Measurements from ENCODE around the gene P2RY1.
"Not testable (repeated sequence)": the region's sequence is repeated elsewhere in the genome, so short reads cannot be mapped to it uniquely, and the experiment has no call there.

Gene P2RY1

DNA sequence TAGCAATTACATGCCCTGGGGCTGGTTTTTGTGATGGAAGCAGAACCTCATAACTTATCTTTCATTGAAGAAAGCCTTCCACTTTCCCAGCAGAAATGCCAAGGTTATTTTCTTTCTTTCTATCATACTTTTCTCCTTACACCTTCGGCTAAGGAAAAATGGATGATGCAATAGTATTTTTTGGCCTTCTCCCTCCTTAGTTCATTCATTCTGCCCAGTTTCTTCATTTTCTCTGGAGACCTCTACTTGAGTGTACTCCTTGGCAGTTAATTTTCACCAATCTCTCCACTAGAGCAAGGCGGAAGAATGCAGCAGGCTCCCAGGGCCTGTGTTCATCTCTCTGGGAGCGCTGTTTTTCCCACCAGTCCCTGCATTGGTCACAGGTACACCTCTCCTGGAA lies 7.6 kb upstream of the P2RY1 start:
- Histone ChIP-seq H3K36me3 (replicated peaks) (no peaks in the 10 kb centered on the region), H3K4me3 (no peak overlapping the region), H3K9me3 (no peaks in the 10 kb centered on the region), H3K4me1 (no peaks in the 10 kb centered on the region), H3K27me3 (ENCODE audit: low read depth) (no peaks in the 10 kb centered on the region)
- no peak for DNase-seq (ENCODE audit: low spot score in 2 of 2)
- in situ Hi-C loops (cut with MboI; ENCODE audit: low sequenced_read_pairs) = no loop called here

- Histone ChIP-seq H3K9me3 (no peaks in the 10 kb centered on the region), H3K4me3 (no peak overlapping the region), H3K4me1 (no peaks in the 10 kb centered on the region), H3K27me3 (ENCODE audit: low read depth) (no peaks in the 10 kb centered on the region), H3K36me3 (replicated peaks) (no peaks in the 10 kb centered on the region)
- no peak for DNase-seq (ENCODE audit: low spot score in 2 of 2)
- in situ Hi-C loops (cut with MboI; ENCODE audit: low sequenced_read_pairs) = no loop called here
Measured at GRCh38 chr3:152828075-152828840, 6.7 kb upstream of the P2RY1 start.

DNA sequence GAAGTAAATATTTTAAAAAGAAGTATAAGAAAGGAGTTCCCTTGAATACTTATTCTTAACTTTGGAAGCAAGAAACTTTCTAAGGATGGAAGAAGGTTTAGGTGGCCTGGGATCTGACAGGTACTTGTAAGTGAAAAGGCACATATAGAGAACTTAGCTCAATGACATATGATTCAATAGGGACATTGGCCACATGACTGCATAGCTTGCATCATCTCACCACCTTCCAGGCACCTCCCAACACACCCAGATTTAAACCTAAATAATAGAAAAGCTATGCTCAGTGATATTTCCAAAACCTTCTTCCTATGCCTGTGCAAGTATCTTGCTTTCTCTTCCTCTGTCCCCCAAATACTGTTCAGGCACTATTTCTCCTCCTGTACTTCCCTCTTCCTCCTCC lies 4.7 kb upstream of the P2RY1 start:
- DNase-seq (ENCODE audit: low spot score in 2 of 2) = no peak
- Histone ChIP-seq H3K4me3 (no peak overlapping the region), H3K4me1 (peaks cover 4% of the 10 kb centered on the region; the same call in 1 of the 2 replicates), H3K9me3 (no peaks in the 10 kb centered on the region), H3K36me3 (replicated peaks) (no peaks in the 10 kb centered on the region), H3K27me3 (ENCODE audit: low read depth) (no peaks in the 10 kb centered on the region)
- in situ Hi-C loops (cut with MboI; ENCODE audit: low sequenced_read_pairs) = no loop called here

- H3K27me3 ChIP-seq (ENCODE audit: low read depth) = no peaks in the 10 kb centered on the region
- in situ Hi-C loops (cut with MboI; ENCODE audit: low sequenced_read_pairs) = no loop called here
- H3K4me1 ChIP-seq = peaks cover 6% of the 10 kb centered on the region; the same call in 1 of the 2 replicates
- no peaks in the 10 kb centered on the region for H3K9me3 ChIP-seq
- no peak for DNase-seq (ENCODE audit: low spot score in 2 of 2)
- no peak overlapping the region for H3K4me3 ChIP-seq
- no peaks in the 10 kb centered on the region for H3K36me3 ChIP-seq (replicated peaks)
Measured at GRCh38 chr3:152832046-152832445, 2.9 kb upstream of the P2RY1 start.

DNA sequence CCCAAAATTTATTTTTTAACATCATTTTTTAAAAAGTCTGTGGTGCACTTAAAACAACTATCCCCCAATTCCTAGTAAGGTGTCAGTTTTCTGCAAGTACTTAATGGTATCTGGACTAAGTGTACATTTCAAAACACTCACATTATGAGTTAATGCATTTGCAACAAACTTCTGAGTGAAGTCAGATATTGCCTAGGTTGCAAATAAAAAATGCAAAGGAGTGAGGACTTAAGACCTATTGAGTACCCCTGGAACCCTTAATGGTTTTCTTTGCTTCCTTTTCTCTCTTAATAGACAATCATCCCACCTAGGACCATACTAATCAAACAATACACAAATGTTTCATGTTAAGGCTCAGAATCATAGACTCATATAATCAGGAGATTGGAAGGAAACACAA lies 1.8 kb upstream of the P2RY1 start:
- Histone ChIP-seq H3K9me3 (no peaks in the 10 kb centered on the region), H3K4me3 (no peak overlapping the region), H3K4me1 (peaks cover 7% of the 10 kb centered on the region; the same call in 1 of the 2 replicates), H3K27me3 (ENCODE audit: low read depth) (no peaks in the 10 kb centered on the region), H3K36me3 (replicated peaks) (no peaks in the 10 kb centered on the region)
- in situ Hi-C loops (cut with MboI; ENCODE audit: low sequenced_read_pairs) = no loop called here
- DNase-seq (ENCODE audit: low spot score in 2 of 2) = no peak

DNA sequence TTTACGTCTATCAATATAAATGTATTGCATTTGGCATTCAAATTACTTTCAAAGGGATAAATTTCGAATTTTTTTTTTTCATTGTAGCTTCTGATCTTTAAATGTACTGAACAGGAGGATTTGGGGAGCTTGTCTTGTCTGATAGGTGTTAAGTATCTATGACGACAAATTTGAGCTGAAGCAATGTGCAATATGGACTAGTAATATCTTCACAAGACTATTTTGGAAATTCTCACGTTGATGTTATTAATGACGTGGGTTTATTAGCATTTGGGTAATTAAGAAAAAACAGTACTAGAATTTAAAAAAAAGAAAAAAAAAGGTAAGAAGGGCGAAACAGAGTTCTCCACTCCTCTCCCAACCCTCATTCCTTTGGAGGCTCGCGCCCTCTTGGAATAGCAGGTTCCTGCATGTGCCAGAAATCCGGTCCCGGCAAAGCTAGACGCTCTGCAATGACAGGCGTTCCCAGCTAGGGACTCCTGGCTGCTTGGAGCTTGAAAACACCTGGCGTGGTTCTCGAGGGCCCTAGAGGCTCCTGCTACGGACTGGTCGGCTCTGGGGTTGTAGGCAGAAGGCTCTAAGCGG lies 648 bp upstream of the P2RY1 start:
- DNase-seq (ENCODE audit: low spot score in 2 of 2) = peak in 1 of 2 experiments; percentile 47
- Histone ChIP-seq H3K4me3 (peak overlapping the region; percentile 57), H3K27me3 (ENCODE audit: low read depth) (no peaks in the 10 kb centered on the region), H3K9me3 (no peaks in the 10 kb centered on the region), H3K4me1 (peaks cover 7% of the 10 kb centered on the region; the same call in 1 of the 2 replicates), H3K36me3 (replicated peaks) (no peaks in the 10 kb centered on the region)
- in situ Hi-C loops (cut with MboI; ENCODE audit: low sequenced_read_pairs) = no loop called here

DNA sequence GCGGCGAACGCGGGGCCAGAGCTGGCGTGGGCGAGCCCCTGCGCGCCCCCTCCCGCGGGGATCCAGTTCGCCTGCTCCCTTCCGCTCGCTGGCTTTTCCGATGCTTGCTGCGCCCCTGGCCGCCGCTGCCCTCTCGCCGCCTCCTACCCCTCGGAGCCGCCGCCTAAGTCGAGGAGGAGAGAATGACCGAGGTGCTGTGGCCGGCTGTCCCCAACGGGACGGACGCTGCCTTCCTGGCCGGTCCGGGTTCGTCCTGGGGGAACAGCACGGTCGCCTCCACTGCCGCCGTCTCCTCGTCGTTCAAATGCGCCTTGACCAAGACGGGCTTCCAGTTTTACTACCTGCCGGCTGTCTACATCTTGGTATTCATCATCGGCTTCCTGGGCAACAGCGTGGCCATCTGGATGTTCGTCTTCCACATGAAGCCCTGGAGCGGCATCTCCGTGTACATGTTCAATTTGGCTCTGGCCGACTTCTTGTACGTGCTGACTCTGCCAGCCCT lies 721 bp downstream of the P2RY1 start:
- H3K4me3 ChIP-seq = peak overlapping the region; percentile 57
- H3K9me3 ChIP-seq = no peaks in the 10 kb centered on the region
- no peaks in the 10 kb centered on the region for H3K36me3 ChIP-seq (replicated peaks)
- H3K4me1 ChIP-seq = peaks cover 7% of the 10 kb centered on the region; the same call in 1 of the 2 replicates
- peak in 1 of 2 experiments; percentile 4 for DNase-seq (ENCODE audit: low spot score in 2 of 2)
- in situ Hi-C loops (cut with MboI; ENCODE audit: low sequenced_read_pairs) = no loop called here
- H3K27me3 ChIP-seq (ENCODE audit: low read depth) = no peaks in the 10 kb centered on the region

- no peaks in the 10 kb centered on the region for H3K36me3 ChIP-seq (replicated peaks)
- peak overlapping the region; percentile 57 for H3K4me3 ChIP-seq
- H3K27me3 ChIP-seq (ENCODE audit: low read depth) = no peaks in the 10 kb centered on the region
- H3K4me1 ChIP-seq = peaks cover 7% of the 10 kb centered on the region; the same call in 1 of the 2 replicates
- DNase-seq (ENCODE audit: low spot score in 2 of 2) = no peak
- H3K9me3 ChIP-seq = no peaks in the 10 kb centered on the region
- in situ Hi-C loops (cut with MboI; ENCODE audit: low sequenced_read_pairs) = no loop called here
Measured at GRCh38 chr3:152836269-152836668, 1.3 kb downstream of the P2RY1 start.

- no peaks in the 10 kb centered on the region for H3K27me3 ChIP-seq (ENCODE audit: low read depth)
- no peak for DNase-seq (ENCODE audit: low spot score in 2 of 2)
- H3K9me3 ChIP-seq = no peaks in the 10 kb centered on the region
- peaks cover 3% of the 10 kb centered on the region; the same call in 1 of the 2 replicates for H3K4me1 ChIP-seq
- in situ Hi-C loops (cut with MboI; ENCODE audit: low sequenced_read_pairs) = no loop called here
- H3K36me3 ChIP-seq (replicated peaks) = no peaks in the 10 kb centered on the region
- no peak overlapping the region for H3K4me3 ChIP-seq
Measured at GRCh38 chr3:152839511-152839910, 4.6 kb downstream of the P2RY1 start.

GRCh38 chr3:152841131-152841530 lies 6.2 kb downstream of the P2RY1 start:
- H3K27me3 ChIP-seq (ENCODE audit: low read depth) = no peaks in the 10 kb centered on the region
- no peaks in the 10 kb centered on the region for H3K9me3 ChIP-seq
- no peak for DNase-seq (ENCODE audit: low spot score in 2 of 2)
- H3K36me3 ChIP-seq (replicated peaks) = no peaks in the 10 kb centered on the region
- peaks cover 3% of the 10 kb centered on the region; the same call in 1 of the 2 replicates for H3K4me1 ChIP-seq
- in situ Hi-C loops (cut with MboI; ENCODE audit: low sequenced_read_pairs) = no loop called here
- H3K4me3 ChIP-seq = no peak overlapping the region

DNA sequence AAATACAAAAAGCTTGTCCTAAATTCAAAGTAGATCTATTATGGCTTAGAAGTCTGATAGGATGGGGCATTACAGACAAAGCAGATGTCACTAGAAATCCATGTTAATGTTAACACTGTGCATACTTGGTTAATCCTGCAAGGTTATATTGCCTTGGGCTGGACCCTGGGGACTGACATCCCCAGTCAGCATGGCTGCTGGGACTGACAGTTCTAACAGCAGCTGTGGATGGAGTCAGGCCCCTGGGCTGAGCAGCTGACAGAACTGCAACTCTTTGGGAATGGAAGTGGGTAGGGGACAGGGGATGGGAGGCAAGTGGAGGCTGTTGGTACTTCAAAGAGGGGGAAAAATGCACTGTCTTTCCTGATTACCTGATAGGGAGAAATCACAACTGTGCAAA lies 7.5 kb downstream of the P2RY1 start:
- DNase-seq (ENCODE audit: low spot score in 2 of 2) = no peak
- in situ Hi-C loops (cut with MboI; ENCODE audit: low sequenced_read_pairs) = no loop called here
- H3K9me3 ChIP-seq = no peaks in the 10 kb centered on the region; the same call in 1 of the 2 replicates
- no peaks in the 10 kb centered on the region for H3K4me1 ChIP-seq
- H3K4me3 ChIP-seq = no peak overlapping the region
- H3K27me3 ChIP-seq (ENCODE audit: low read depth) = no peaks in the 10 kb centered on the region
- no peaks in the 10 kb centered on the region for H3K36me3 ChIP-seq (replicated peaks)

GRCh38 chr3:152843955-152844354 lies 9.0 kb downstream of the P2RY1 start:
- no peak for DNase-seq (ENCODE audit: low spot score in 2 of 2)
- Histone ChIP-seq H3K4me3 (no peak overlapping the region), H3K27me3 (ENCODE audit: low read depth) (no peaks in the 10 kb centered on the region), H3K4me1 (no peaks in the 10 kb centered on the region), H3K36me3 (replicated peaks) (no peaks in the 10 kb centered on the region), H3K9me3 (no peaks in the 10 kb centered on the region; the same call in 1 of the 2 replicates)
- in situ Hi-C loops (cut with MboI; ENCODE audit: low sequenced_read_pairs) = no loop called here

DNA sequence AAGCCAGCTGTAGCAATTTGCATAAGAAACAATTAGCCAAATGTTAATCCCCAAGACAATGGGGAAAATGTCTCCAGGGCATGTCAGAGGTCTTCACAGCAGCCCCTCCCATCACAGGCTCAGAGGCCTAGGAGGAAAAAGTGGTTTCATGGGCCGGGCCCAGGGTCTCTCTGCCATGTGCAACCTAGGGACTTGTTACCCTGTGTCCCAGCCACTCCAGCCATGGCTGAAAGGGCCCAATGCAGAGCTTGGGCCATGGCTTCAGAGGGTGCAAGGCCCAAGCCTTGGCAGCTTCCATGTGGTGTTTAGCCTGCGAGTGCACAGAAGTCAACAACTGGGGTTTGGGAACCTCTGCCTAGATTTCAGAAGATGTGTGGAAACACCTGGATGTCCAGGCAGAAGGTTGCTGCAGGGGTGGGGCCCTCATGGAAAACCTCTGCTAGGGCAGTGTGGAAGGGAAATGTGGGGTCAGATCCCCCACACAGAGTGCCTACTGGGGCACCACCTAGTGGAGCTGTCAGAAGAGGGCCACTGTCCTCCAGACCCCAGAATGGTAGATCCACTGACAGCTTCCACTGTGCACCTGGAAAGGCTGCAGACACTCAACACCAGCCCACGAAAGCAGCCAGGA lies 11.8 kb downstream of the P2RY1 start:
- in situ Hi-C loops (cut with MboI; ENCODE audit: low sequenced_read_pairs); H3K9me3 ChIP-seq; H3K4me3 ChIP-seq; H3K4me1 ChIP-seq; DNase-seq (ENCODE audit: low spot score in 2 of 2); H3K36me3 ChIP-seq (replicated peaks); H3K27me3 ChIP-seq (ENCODE audit: low read depth): not testable (repeated sequence)

DNA sequence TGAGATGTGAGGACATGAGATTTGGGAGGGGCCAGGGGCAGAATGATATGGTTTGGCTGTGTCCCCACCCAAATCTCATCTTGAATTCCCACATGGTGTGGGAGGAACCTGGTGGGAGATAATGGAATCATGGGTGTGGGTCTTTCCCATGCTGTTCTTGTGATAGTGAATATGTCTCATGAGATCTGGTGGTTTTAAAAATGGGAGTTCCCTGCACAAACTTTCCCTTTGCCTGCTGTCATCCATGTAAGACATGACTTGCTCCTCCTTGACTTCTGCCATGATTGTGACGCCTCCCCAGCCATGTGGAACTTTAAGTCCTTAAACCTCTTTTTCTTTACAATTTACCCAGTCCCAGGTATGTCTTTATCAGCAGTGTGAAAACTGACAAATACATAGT lies 12.7 kb downstream of the P2RY1 start:
- DNase-seq (ENCODE audit: low spot score in 2 of 2); H3K9me3 ChIP-seq; H3K4me1 ChIP-seq; H3K4me3 ChIP-seq; H3K27me3 ChIP-seq (ENCODE audit: low read depth); H3K36me3 ChIP-seq (replicated peaks); in situ Hi-C loops (cut with MboI; ENCODE audit: low sequenced_read_pairs): not testable (repeated sequence)

Measured in HAP-1 (cell line).